H1 (cell line): Measurements from ENCODE around the gene SPATS2. TPM values are rescaled to one million over a fixed set of nuclear protein-coding genes. Genes with fewer than 3 reads are reported as not detected.

ENCODE experiments used
- CTCF ChIA-PET: fragments of 300-600 bp; sonication (Branson Sonifier 250); formaldehyde crosslinking; loops from one replicate; lab custom pipeline; 2021; ENCODE audit not compliant: partially characterized antibody; lab: Charles Lee
- POLR2A ChIA-PET: fragments of 300-600 bp; sonication (Branson Sonifier 250); formaldehyde crosslinking; loops from one replicate; lab custom pipeline; 2021; ENCODE audit warnings: inconsistent platforms; ENCODE audit not compliant: partially characterized antibody; lab: Charles Lee
- DNase-seq, 2 experiments: peaks; one replicate each; pipeline versions ENCODE4 v3.0.0 to v3.0.0-alpha.2; 2010 to 2022; ENCODE audit warnings: low spot score in 2 of 2, low read depth in 1 of 2, mixed read lengths in 1 of 2
- FAIRE-seq: peaks from 2 replicates; lab custom pipeline; 2011; peaks lifted over from hg19 to GRCh38; lab: Jason Lieb, UNC
- H2AFZ ChIP-seq: 2 replicates; pipeline ENCODE4 v1.8.1; 2012; ENCODE audit warnings: low read length, inconsistent platforms
- H2AK5ac ChIP-seq: 2 replicates; pipeline ENCODE4 v1.6.1; 2013; ENCODE audit warnings: low read depth, low read length
- H2BK120ac ChIP-seq: replicated peaks from 2 replicates; pipeline ENCODE3; 2013; ENCODE audit warnings: low read depth, low read length, inconsistent platforms
- H2BK12ac ChIP-seq: 2 replicates; pipeline ENCODE4 v1.6.1; 2013; ENCODE audit warnings: low read depth, low read length
- H2BK15ac ChIP-seq: 2 replicates; pipeline ENCODE4 v1.6.1; 2013; ENCODE audit warnings: low read length
- H2BK20ac ChIP-seq: 2 replicates; pipeline ENCODE4 v1.6.1; 2013; ENCODE audit warnings: low read length
- H2BK5ac ChIP-seq: 2 replicates; pipeline ENCODE4 v1.6.1; 2013; ENCODE audit warnings: low read depth, low read length
- H3K14ac ChIP-seq: 2 replicates; pipeline ENCODE4 v1.6.1; 2013; ENCODE audit warnings: inconsistent platforms; ENCODE audit not compliant: insufficient read length
- H3K18ac ChIP-seq: 2 replicates; pipeline ENCODE4 v1.6.1; 2013; ENCODE audit warnings: low read length; ENCODE audit errors: extremely low read depth
- H3K23ac ChIP-seq: 2 replicates; pipeline ENCODE4 v1.6.1; 2013; ENCODE audit warnings: inconsistent platforms; ENCODE audit not compliant: insufficient read length
- H3K23me2 ChIP-seq: 2 replicates; pipeline ENCODE4 v1.6.1; 2013; ENCODE audit warnings: low read depth, low read length
- H3K27ac ChIP-seq: 2 replicates; pipeline ENCODE4 v1.6.1; 2011; ENCODE audit warnings: low read depth, low read length, inconsistent platforms
- H3K27me3 ChIP-seq, 4 experiments: replicated peaks in 1 of 4; 1 replicate in 1 of 4; 2 replicates in 3 of 4; pipeline versions ENCODE4 v1.6.1 to v1.8.1; 2011 to 2013; ENCODE audit warnings: low read length in 3 of 4, mild to moderate bottlenecking in 3 of 4, inconsistent platforms in 2 of 4, mixed read lengths in 2 of 4, moderate library complexity in 1 of 4; ENCODE audit not compliant: control insufficient read depth in 3 of 4, insufficient read depth in 3 of 4; ENCODE audit errors: extremely low read depth in 1 of 4
- H3K36me3 ChIP-seq, 4 experiments: 2 replicates each; pipeline versions ENCODE4 v1.6.1 to v1.8.1; 2011 to 2013; ENCODE audit warnings: mild to moderate bottlenecking in 4 of 4, low read length in 3 of 4, moderate library complexity in 2 of 4, control low read depth in 1 of 4, inconsistent platforms in 1 of 4; ENCODE audit not compliant: insufficient read depth in 4 of 4, control insufficient read depth in 2 of 4
- H3K4ac ChIP-seq: replicated peaks from 2 replicates; pipeline ENCODE3; 2013; ENCODE audit warnings: low read length, low read depth, mixed read lengths, inconsistent platforms; ENCODE audit not compliant: insufficient read length
- H3K4me1 ChIP-seq, 4 experiments: replicated peaks in 1 of 4; 1 replicate in 1 of 4; 2 replicates in 3 of 4; pipeline versions ENCODE4 v1.6.1 to v1.8.1; 2011 to 2013; ENCODE audit warnings: low read length in 3 of 4, inconsistent platforms in 2 of 4, mixed read lengths in 1 of 4; ENCODE audit not compliant: insufficient read depth in 4 of 4, control insufficient read depth in 3 of 4
- H3K4me2 ChIP-seq, 2 experiments: 2 replicates each; pipeline versions ENCODE4 v1.6.1 to v1.8.1; 2011 to 2013; ENCODE audit warnings: low read depth in 2 of 2, low read length in 2 of 2, control low read depth in 1 of 2, inconsistent platforms in 1 of 2, mild to moderate bottlenecking in 1 of 2; ENCODE audit not compliant: insufficient read depth in 1 of 2
- H3K4me3 ChIP-seq, 4 experiments: fragments of 200-600, 300-600 bp in 1 of 4; sonication (generic), shearing (Covaris generic), sonication (Bioruptor Twin) in 1 of 4; 2 replicates each; pipeline versions ENCODE4 v1.5.1 to v1.8.1; 2011 to 2016; ENCODE audit warnings: low read length in 4 of 4, low read depth in 3 of 4, control low read depth in 2 of 4, inconsistent platforms in 2 of 4, mild to moderate bottlenecking in 2 of 4, mixed read lengths in 1 of 4, moderate library complexity in 1 of 4; ENCODE audit not compliant: insufficient read depth in 2 of 4; ENCODE audit errors: extremely low read depth in 1 of 4
- H3K56ac ChIP-seq: replicated peaks from 2 replicates; pipeline ENCODE3; 2013; ENCODE audit warnings: low read depth, mild to moderate bottlenecking, mixed read lengths, low read length, inconsistent platforms; ENCODE audit not compliant: insufficient read length
- H3K79me1 ChIP-seq: 2 replicates; pipeline ENCODE4 v1.6.1; 2013; ENCODE audit warnings: low read depth, low read length, control low read depth
- H3K79me2 ChIP-seq, 2 experiments: 2 replicates each; pipeline versions ENCODE4 v1.6.1 to v1.8.1; 2012 to 2013; ENCODE audit warnings: low read length in 2 of 2, mild to moderate bottlenecking in 2 of 2, inconsistent platforms in 1 of 2; ENCODE audit not compliant: insufficient read depth in 2 of 2, control insufficient read depth in 1 of 2
- H3K9ac ChIP-seq, 4 experiments: replicated peaks in 1 of 4; 1 replicate in 1 of 4; 2 replicates in 3 of 4; pipeline versions ENCODE4 v1.6.1 to v1.8.1; 2011 to 2013; ENCODE audit warnings: low read depth in 3 of 4, low read length in 3 of 4, control low read depth in 2 of 4, mild to moderate bottlenecking in 2 of 4, moderate library complexity in 2 of 4, inconsistent platforms in 1 of 4; ENCODE audit errors: extremely low read depth in 1 of 4
- H3K9me3 ChIP-seq, 2 experiments: 2 replicates each; pipeline versions ENCODE4 v1.6.1 to v1.8.1; 2012 to 2013; ENCODE audit warnings: mild to moderate bottlenecking in 2 of 2, moderate library complexity in 2 of 2, control low read depth in 1 of 2, inconsistent platforms in 1 of 2, low read depth in 1 of 2, low read length in 1 of 2, mixed read lengths in 1 of 2; ENCODE audit not compliant: insufficient read depth in 2 of 2
- H4K20me1 ChIP-seq, 2 experiments: replicated peaks in 1 of 2; 2 replicates each; pipeline versions ENCODE3 to v1.8.1; 2011 to 2013; ENCODE audit warnings: inconsistent platforms in 2 of 2, low read length in 2 of 2, mild to moderate bottlenecking in 1 of 2; ENCODE audit not compliant: insufficient read depth in 2 of 2, control insufficient read depth in 1 of 2
- H4K5ac ChIP-seq: 2 replicates; pipeline ENCODE4 v1.6.1; 2013; ENCODE audit warnings: low read length, low read depth, mixed read lengths, inconsistent platforms; ENCODE audit not compliant: insufficient read length
- H4K8ac ChIP-seq: 2 replicates; pipeline ENCODE4 v1.8.0; 2013; ENCODE audit warnings: mild to moderate bottlenecking, moderate library complexity, low read length, inconsistent platforms; ENCODE audit not compliant: insufficient read depth; ENCODE audit errors: extremely low read depth
- H4K91ac ChIP-seq: replicated peaks from 2 replicates; pipeline ENCODE3; 2013; ENCODE audit warnings: low read length, mixed read lengths, inconsistent platforms; ENCODE audit not compliant: insufficient read length
- ASH2L ChIP-seq: fragments of 200-600, 300-600 bp; sonication (generic); IDR thresholded peaks from one replicate; pipeline ENCODE4 v1.7.1; 2017; ENCODE audit warnings: low read length
- CHD2 ChIP-seq: IDR thresholded peaks from 2 replicates; pipeline ENCODE4 v1.6.1; 2012; ENCODE audit warnings: low read length, improper control_type of control experiment
- FOSL1 ChIP-seq: IDR thresholded peaks from 2 replicates; pipeline ENCODE4 v1.6.1; 2011; ENCODE audit warnings: mild to moderate bottlenecking, low read depth, low read length, moderate library complexity; ENCODE audit not compliant: insufficient read depth
- MAFK ChIP-seq: IDR thresholded peaks from 2 replicates; pipeline ENCODE4 v1.6.1; 2012; ENCODE audit warnings: low read depth, mild to moderate bottlenecking, improper control_type of control experiment, low read length
- POLR2A ChIP-seq, 2 experiments: IDR thresholded peaks; 1 replicate in 1 of 2; 2 replicates in 1 of 2; pipeline ENCODE4 v1.6.1; 2011; ENCODE audit warnings: low read depth in 2 of 2, low read length in 2 of 2, mild to moderate bottlenecking in 2 of 2; ENCODE audit errors: control extremely low read depth in 1 of 2
- SIN3A ChIP-seq, 2 experiments: IDR thresholded peaks in 1 of 2; conservative IDR thresholded peaks in 1 of 2; 2 replicates each; pipeline ENCODE4 v1.6.1; 2011 to 2012; ENCODE audit warnings: low read length in 2 of 2, improper control_type of control experiment in 1 of 2, low read depth in 1 of 2, mild to moderate bottlenecking in 1 of 2
- SRF ChIP-seq: IDR thresholded peaks from 2 replicates; pipeline ENCODE4 v1.6.1; 2011; ENCODE audit warnings: mild to moderate bottlenecking, low read depth, low read length, moderate library complexity
- SUZ12 ChIP-seq: fragments of 200-600 bp; sonication (generic); IDR thresholded peaks from 2 replicates; pipeline ENCODE4 v1.6.1; 2012; ENCODE audit warnings: mild to moderate bottlenecking, inconsistent platforms, low read length, moderate library complexity, mixed read lengths
- TEAD4 ChIP-seq: IDR thresholded peaks from 2 replicates; pipeline ENCODE4 v1.6.1; 2012; ENCODE audit warnings: low read depth, low read length, inconsistent platforms, mixed read lengths
- YY1 ChIP-seq: IDR thresholded peaks from 2 replicates; pipeline ENCODE4 v1.6.1; 2011; ENCODE audit warnings: low read depth, mild to moderate bottlenecking, low read length
- polyA plus RNA-seq, 7 experiments: library from polyadenylated mRNA; depleted of rRNA in 3 of 7; stranded (reverse) in 5 of 7; unstranded in 2 of 7; fragments of >200 nt in 5 of 7; fragments of 200-250 nt in 2 of 7; gene quantifications; 1 replicate in 5 of 7; 2 replicates in 1 of 7; 4 replicates in 1 of 7; pipeline versions ENCODE4 v1.2.1 to v1.2.3, GENCODE V29; 2011 to 2013; ENCODE audit warnings: missing spikeins in 2 of 7, mixed read lengths in 2 of 7
- total RNA-seq: library from RNA; stranded (reverse); fragmentation: NEBNext Ultra II Directional; extraction: Animal tissue kit (Norgen Biotek cat#: 25700); gene quantifications from 2 replicates; pipeline ENCODE4 v1.2.1, GENCODE V29; 2021
- TF ChIP-seq, protein P1 (sequence below): IDR thresholded peaks from 2 replicates; pipeline ENCODE4 v1.6.1; 2012; ENCODE audit warnings: inconsistent platforms

SPATS2 gene
- total and polyA plus RNA-seq, 2 of the 8 experiments (the other 6 are each of a cell fraction or from before 2014, with no cell fraction given), result 19.2 to 24.5 TPM

DNA sequence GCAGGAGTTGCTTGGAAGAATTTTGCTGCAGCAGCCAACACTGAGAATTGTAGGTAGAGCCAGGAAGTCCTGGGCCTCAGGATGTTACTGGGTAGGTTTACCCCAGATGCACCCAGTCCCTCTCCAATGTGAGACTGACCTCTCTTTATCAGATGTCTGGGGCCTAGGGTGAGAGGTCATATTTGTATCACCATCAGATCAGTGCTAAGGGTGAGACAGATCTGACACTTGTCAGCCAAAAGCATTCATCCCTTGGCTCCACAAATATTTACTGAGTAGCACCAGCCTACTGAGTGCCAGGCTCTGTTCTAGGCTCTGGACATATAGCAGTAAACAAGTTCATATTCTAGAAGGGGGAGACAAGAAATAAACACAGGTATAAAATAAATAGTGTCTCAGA, 39.9 kb upstream of the SPATS2 start:
- H3K4me3 ChIP-seq, result no peak overlapping the region
- H3K27ac ChIP-seq, result no peak overlapping the region
- POLR2A ChIA-PET, result no interaction called here
- no peak overlapping the region for H3K18ac ChIP-seq
- CTCF ChIA-PET, result interaction anchor here (5.9 to 9.2 kb wide), 2 partner anchors 15 to 32 kb away, joined by 33 to 76 read pairs; partner anchors contain the start of gene PRPH
- H4K8ac ChIP-seq, result no peak overlapping the region
- no peak overlapping the region for H3K14ac ChIP-seq
- H3K79me2 ChIP-seq, result peaks cover 0 to 6% of the 10 kb centered on the region in 2 experiments; a peak in 1 of 4 replicates
- no peak overlapping the region for H3K4me2 ChIP-seq
- H2BK12ac ChIP-seq, result no peak overlapping the region
- H3K56ac ChIP-seq, result no peak overlapping the region
- no peak overlapping the region for H3K4ac ChIP-seq
- TF ChIP-seq FOSL1 (no peak), SIN3A (conservative IDR thresholded peaks at IDR 0.05 in 1 of 2, IDR thresholded peaks at IDR 0.05 in 1 of 2; ENCODE audit: low read depth in 1 of 2, low read length in 2 of 2) (no peak), YY1 (no peak), POLR2A (IDR thresholded peaks at IDR 0.05; ENCODE audit: control extremely low read depth in 1 of 2, low read depth in 2 of 2, low read length in 2 of 2) (no peak), ASH2L (no peak), CHD2 (no peak), MAFK (no peak), SRF (no peak), TEAD4 (no peak), SUZ12 (no peak)
- TF ChIP-seq, protein P1, sequence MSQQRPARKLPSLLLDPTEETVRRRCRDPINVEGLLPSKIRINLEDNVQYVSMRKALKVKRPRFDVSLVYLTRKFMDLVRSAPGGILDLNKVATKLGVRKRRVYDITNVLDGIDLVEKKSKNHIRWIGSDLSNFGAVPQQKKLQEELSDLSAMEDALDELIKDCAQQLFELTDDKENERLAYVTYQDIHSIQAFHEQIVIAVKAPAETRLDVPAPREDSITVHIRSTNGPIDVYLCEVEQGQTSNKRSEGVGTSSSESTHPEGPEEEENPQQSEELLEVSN, result no peak
- H4K5ac ChIP-seq, result no peak overlapping the region
- no peak overlapping the region for H4K91ac ChIP-seq
- no peaks in the 10 kb centered on the region; the same call in 1 of the 2 replicates for H3K79me1 ChIP-seq
- H3K4me1 ChIP-seq, result peaks cover under 1 to 7% (median 4%) of the 10 kb centered on the region in 4 experiments; a peak in 5 of 7 replicates
- no peak overlapping the region for H2BK120ac ChIP-seq
- H3K9me3 ChIP-seq, result no peaks in the 10 kb centered on the region
- no peak for FAIRE-seq
- no peak overlapping the region for H2BK20ac ChIP-seq
- no peak overlapping the region for H2AFZ ChIP-seq
- no peak overlapping the region for H3K9ac ChIP-seq
- no peak overlapping the region for H2BK15ac ChIP-seq
- peaks cover 6% of the 10 kb centered on the region in 2 experiments for H4K20me1 ChIP-seq
- no peak for DNase-seq
- peaks cover 6% of the 10 kb centered on the region; the same call in 1 of the 2 replicates for H3K23me2 ChIP-seq
- no peak overlapping the region for H2AK5ac ChIP-seq
- H3K23ac ChIP-seq, result no peak overlapping the region
- peaks cover 0 to 7% (median 5%) of the 10 kb centered on the region in 4 experiments; a peak in 5 of 7 replicates for H3K27me3 ChIP-seq
- H2BK5ac ChIP-seq, result no peak overlapping the region
- peaks cover 5 to 37% (median 23%) of the 10 kb centered on the region in 4 experiments; a peak in 7 of 8 replicates for H3K36me3 ChIP-seq
